ENCODE data around the gene SPATS2. TPM values are rescaled to one million over a fixed set of nuclear protein-coding genes. Genes with fewer than 3 reads are reported as not detected.
"Not testable (repeated sequence)": the region's sequence is repeated elsewhere in the genome, so short reads cannot be mapped to it uniquely, and the experiment has no call there.

SPATS2 gene
- total RNA-seq, 1 donor from 2014 or later = 6.2 TPM

GRCh38 chr12:49388682-49389386 lies 21.6 kb downstream of the SPATS2 start:
- no peak for DNase-seq (ENCODE audit: low spot score)
- intact Hi-C loops (cut with DNase I) = no loop called here

DNA sequence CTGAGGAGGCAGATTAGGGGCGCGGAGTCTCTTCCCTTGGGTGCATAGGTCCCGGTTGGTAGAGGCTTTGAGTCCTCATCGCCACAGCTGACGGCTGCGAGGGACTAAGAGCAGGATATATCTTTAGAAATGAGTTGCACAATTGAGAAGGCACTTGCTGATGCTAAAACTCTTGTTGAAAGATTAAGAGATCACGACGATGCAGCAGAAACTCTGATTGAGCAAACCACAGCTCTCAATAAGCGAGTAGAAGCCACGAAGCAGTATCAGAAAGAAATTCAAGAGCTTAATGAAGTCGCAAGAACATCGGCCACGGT lies 22.1 kb downstream of the SPATS2 start:
- DNase-seq (ENCODE audit: low spot score) = no peak
- intact Hi-C loops (cut with DNase I) = no loop called here

GRCh38 chr12:49397000-49397399 lies 29.7 kb downstream of the SPATS2 start:
- intact Hi-C loops (cut with DNase I) = no loop called here
- no peak for DNase-seq (ENCODE audit: low spot score)

GRCh38 chr12:49400304-49400703 lies 33.0 kb downstream of the SPATS2 start:
- DNase-seq (ENCODE audit: low spot score) = no peak
- intact Hi-C loops (cut with DNase I) = no loop called here

DNA sequence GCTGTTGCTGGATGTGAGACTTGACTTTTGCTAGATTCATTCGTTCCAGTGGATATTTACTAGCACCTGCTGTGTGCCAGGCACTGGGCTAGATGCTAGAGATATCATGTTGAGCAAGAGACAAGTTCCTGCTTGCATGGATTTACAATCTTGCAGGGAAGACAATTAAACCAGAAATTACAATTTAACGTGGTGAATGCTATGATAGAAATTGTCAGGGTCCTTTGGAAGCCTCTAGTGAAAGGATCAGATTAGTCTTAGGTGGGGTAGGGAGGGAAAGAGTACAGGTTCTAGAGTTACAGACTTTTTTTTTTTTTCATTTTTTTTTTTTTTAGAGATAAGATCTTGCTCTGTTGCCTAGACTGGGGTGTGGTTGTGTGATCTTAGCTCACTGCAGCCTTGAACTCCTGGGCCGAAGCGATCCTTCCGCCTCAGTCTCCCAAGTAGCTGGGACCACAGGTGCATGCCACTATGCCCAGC lies 36.7 kb downstream of the SPATS2 start:
- intact Hi-C loops (cut with DNase I) = no loop called here
- DNase-seq (ENCODE audit: low spot score) = no peak

DNA sequence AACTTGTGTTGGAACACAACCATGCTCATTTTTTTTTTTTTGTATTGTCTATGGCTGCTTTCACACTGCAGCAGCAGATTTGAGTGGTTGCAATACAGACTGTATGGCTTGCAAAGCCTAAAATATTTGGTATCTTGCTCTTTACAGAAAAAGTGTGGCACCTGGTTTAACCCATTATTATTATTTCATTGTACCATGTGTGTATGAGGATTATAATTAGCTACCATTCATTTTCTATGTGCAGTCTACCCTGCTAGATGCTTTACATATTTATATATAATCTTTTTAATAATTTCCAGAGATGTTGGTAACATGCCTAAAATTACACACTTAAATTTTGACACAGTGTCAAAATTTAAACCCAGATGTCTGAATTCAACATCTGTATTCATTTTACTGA lies 37.7 kb downstream of the SPATS2 start:
- intact Hi-C loops (cut with DNase I) = no loop called here
- no peak for DNase-seq (ENCODE audit: low spot score)

DNA sequence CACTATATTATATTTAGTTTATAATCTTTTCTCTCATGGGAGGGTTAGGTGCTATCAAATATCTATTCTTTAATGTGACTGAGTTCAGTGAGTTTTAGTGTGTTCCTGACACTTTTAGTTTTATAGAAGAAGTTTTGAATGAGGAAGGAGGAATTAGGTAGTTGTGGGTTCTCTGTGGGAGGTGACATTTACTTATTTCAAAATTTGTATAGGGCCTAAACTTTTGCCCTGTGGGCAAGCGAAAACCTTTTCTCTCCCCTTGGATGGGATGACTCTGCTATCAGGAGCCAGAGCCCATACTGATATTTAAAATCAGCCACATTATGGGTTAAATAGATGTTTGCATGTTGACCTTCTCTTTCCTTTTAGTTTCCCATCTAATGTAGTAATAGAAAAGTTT lies 43.6 kb downstream of the SPATS2 start:
- DNase-seq (ENCODE audit: low spot score) = no peak
- intact Hi-C loops (cut with DNase I) = no loop called here

DNA sequence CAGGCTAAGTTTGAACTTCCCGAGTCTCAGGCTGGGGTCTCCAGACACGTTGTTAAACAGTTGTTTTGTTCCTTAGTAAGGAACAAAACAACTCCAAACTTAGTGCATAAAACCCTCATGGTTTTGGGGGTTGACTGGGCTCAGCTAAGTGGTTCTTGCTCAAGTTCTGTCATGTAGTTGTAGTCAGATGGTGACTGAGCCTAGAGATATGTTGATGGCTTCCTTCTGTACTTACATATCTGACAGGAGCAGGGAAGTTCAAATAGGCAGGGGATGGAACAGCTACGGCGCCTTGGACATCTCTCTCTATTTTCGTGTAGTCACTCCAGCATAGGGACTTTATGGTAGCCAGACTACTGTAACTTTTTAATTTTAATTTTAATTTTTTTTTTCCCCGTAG lies 45.7 kb downstream of the SPATS2 start:
- intact Hi-C loops (cut with DNase I) = no loop called here
- no peak for DNase-seq (ENCODE audit: low spot score)

GRCh38 chr12:49413796-49414195 lies 46.5 kb downstream of the SPATS2 start:
- intact Hi-C loops (cut with DNase I) = no loop called here
- DNase-seq (ENCODE audit: low spot score) = no peak

GRCh38 chr12:49414364-49414763 lies 47.1 kb downstream of the SPATS2 start:
- DNase-seq (ENCODE audit: low spot score) = no peak
- intact Hi-C loops (cut with DNase I) = no loop called here

GRCh38 chr12:49415521-49415970 lies 48.3 kb downstream of the SPATS2 start:
- DNase-seq (ENCODE audit: low spot score) = no peak
- intact Hi-C loops (cut with DNase I) = no loop called here

GRCh38 chr12:49416892-49417291 lies 49.6 kb downstream of the SPATS2 start:
- intact Hi-C loops (cut with DNase I) = no loop called here
- no peak for DNase-seq (ENCODE audit: low spot score)

DNA sequence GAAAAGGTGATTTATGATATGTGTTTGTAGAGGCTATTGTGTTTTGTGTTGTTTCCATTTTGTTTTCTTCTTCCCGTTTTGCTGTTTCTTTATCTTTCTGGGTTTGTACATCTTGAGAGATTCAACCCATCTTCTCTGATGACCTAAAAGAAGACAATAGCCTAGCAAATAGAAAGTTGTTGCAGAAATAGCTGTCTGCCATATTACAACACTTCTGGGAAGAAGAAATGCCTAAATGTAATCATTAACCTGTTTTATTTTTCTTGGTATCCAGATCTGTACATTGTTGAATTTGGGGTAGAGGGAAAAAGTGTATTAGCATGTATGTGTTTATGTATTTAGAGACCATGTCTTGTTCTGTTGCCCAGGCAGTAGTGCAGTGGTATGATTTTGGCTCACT lies 50.3 kb downstream of the SPATS2 start:
- intact Hi-C loops (cut with DNase I) = no loop called here

DNA sequence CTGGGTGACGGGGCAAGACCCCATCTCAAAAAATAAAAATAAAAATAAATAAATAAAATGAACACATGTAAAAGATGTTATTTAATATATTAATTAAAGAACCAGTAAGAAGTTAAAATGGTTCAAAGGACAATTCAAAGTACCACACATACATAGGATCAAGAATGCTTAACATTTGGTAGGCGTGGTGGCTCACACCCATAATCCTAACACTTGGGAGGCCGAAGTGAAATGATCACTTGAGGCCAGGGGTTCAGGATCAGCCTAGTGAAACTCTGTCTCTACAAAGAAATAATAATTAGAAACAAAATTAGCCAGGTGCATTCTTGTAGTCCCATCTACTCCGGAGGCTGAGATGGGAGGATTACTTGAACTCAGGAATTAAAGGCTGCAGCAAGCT lies 53.3 kb downstream of the SPATS2 start:
- DNase-seq (ENCODE audit: low spot score) = no peak
- intact Hi-C loops (cut with DNase I) = no loop called here

More for the DNA sequence above, 50.3 kb downstream of the SPATS2 start:
- DNase-seq (ENCODE audit: low spot score) = no peak

DNA sequence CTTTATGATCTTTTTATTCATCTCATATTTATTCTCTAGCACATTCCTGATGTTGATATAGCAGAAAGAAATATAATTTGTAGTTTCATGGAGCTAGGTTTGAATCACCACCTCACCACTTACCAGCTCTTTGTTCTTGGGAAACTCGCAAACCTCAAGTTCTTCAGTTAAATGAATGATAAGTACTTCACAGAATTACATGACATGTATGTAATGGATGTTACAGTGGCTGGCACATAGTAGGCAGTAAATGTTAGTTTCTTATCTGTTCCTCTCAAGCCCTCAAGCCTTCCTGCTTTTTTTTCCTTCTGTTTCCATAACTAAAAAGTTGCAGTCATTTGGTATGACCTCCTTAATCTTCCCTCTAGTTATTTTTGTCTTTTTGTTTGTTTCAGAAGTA lies 54.9 kb downstream of the SPATS2 start:
- intact Hi-C loops (cut with DNase I) = no loop called here

DNA sequence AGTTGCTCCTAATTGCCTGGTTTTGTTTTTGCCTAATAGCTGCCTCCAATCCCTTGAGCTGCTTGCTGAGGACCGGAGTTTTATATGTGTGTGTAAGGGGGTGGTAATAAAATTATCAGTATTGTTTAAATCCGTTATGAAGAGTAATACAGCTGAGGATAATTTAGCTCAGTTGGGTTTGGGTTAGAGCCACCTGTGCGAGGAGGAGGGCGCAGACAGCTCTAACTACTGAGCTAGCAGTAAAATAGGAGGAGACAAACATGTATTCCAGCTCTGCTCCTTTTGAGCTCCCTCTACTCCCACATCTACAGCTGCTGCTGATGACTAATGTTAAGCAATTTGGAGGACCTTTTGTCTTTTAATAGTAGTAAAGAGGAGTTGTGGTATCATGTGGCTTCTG lies 61.5 kb downstream of the SPATS2 start:
- DNase-seq (ENCODE audit: low spot score) = no peak
- intact Hi-C loops (cut with DNase I) = no loop called here

More for the DNA sequence above, 54.9 kb downstream of the SPATS2 start:
- no peak for DNase-seq (ENCODE audit: low spot score)

GRCh38 chr12:49432616-49433015 lies 65.4 kb downstream of the SPATS2 start:
- intact Hi-C loops (cut with DNase I) = no loop called here
- no peak for DNase-seq (ENCODE audit: low spot score)

GRCh38 chr12:49436799-49437198 lies 69.5 kb downstream of the SPATS2 start:
- DNase-seq (ENCODE audit: low spot score); intact Hi-C loops (cut with DNase I): not testable (repeated sequence)

DNA sequence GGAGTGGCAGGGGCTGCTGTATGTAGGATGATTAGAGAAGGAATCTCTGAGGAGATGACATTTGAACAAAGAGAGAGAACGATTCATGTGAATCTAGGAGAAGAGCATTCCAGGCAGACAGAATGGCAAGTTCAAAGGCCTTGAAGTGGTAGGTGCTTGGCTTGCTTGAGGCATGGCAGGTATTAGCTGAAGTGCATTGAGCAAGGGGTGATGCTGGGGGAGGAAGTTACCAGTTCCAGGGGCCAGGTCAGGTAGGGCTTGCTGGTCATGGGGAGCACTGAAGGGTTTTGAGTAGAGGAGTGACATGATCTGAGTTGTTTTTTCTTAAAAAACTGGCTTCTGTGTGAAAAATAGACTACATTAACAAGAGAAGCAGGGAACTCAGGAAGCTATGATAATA lies 71.8 kb downstream of the SPATS2 start:
- DNase-seq (ENCODE audit: low spot score) = no peak
- intact Hi-C loops (cut with DNase I) = no loop called here

DNA sequence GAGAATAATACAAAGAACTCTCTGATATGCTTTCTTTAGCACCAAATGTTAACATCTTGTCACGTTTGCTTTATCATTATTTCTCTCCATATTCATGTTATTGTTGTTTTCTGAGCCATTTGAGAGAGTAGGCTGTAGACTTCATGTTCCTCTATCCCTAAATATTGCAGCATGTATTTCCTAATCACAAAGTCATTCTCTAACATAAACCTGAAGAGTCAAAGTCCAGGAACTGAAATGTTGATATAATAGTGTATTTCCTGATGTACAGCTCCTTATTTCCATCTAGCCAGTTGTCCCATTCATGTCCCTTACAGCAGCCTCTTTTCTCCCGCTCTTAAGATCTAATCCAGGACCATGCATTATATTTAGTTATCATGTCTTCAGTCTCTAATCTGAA lies 72.8 kb downstream of the SPATS2 start:
- intact Hi-C loops (cut with DNase I) = no loop called here
- DNase-seq (ENCODE audit: low spot score) = no peak

- intact Hi-C loops (cut with DNase I) = no loop called here
- no peak for DNase-seq (ENCODE audit: low spot score)
These were observed 75.7 kb downstream of the SPATS2 start for GRCh38 chr12:49442915-49443314.

DNA sequence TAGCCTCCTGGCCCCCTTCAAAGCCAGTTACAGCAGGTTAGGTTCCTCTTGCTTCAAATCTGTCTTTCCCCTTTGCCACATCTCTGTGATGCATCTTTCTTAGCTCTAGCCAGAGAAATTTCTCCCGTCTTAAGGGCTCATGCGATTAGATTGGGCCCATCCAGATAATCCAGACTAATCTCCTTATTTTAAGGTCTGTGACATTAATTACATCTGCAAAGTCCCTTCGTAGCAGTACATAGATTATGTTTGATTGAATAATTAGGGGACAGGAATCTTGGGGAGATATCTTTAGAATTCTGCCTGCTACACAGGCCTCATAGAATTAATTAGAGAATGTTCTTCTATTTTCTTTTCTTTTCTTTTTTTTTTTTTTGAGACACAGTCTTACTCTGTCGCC lies 79.3 kb downstream of the SPATS2 start:
- intact Hi-C loops (cut with DNase I) = no loop called here
- DNase-seq (ENCODE audit: low spot score) = no peak
